B cell (primary cell): Measurements from ENCODE around the gene SCARF1. TPM values are rescaled to one million over a fixed set of nuclear protein-coding genes. Genes with fewer than 3 reads are reported as not detected.

Source experiments
- ATAC-seq: fragments of 200-7000 bp; cut with Tn5 transposase; one replicate; pipeline ENCODE4 v1.10.0; 2021; ENCODE audit warnings: low read depth, mild to moderate bottlenecking, moderate number of reproducible peaks, moderate library complexity
- CTCF ChIA-PET: fragments of 350-600 bp; sonication (Branson Sonifier 250); formaldehyde crosslinking; loops from one replicate; lab custom pipeline; 2021; ENCODE audit warnings: antibody characterized with exemption, inconsistent platforms; lab: Charles Lee
- POLR2A ChIA-PET: fragments of 350-600 bp; sonication (Branson Sonifier 250); formaldehyde crosslinking; loops from one replicate; lab custom pipeline; 2021; ENCODE audit warnings: antibody characterized with exemption; lab: Charles Lee
- DNase-seq: peaks from one replicate; pipeline ENCODE4 v3.0.0; 2013
- H2AFZ ChIP-seq: 2 replicates; pipeline ENCODE4 v1.6.1; 2012; ENCODE audit warnings: mild to moderate bottlenecking, low read depth, low read length; ENCODE audit not compliant: insufficient read depth, poor library complexity, severe bottlenecking
- H3K27ac ChIP-seq, 2 donors: 1 replicate in 1 of 2; 2 replicates in 1 of 2; pipeline ENCODE4 v1.5.1; 2012 to 2013; ENCODE audit warnings: low read length in 2 of 2, mild to moderate bottlenecking in 2 of 2, moderate library complexity in 1 of 2
- H3K27me3 ChIP-seq, 4 experiments: fragments of 200-600 bp in 1 of 4; sonication (generic) in 1 of 4; replicated peaks in 1 of 4; 1 replicate in 2 of 4; 2 replicates in 2 of 4; pipeline versions ENCODE4 v1.6.1 to v1.7.0; 2013 to 2016; ENCODE audit warnings: low read length in 3 of 4, mild to moderate bottlenecking in 2 of 4, mixed read lengths in 1 of 4, moderate library complexity in 1 of 4; ENCODE audit not compliant: insufficient read depth in 4 of 4, control insufficient read depth in 3 of 4; ENCODE audit errors: control extremely low read depth in 1 of 4
- H3K36me3 ChIP-seq, 2 experiments: replicated peaks in 1 of 2; 1 replicate in 1 of 2; 2 replicates in 1 of 2; pipeline versions ENCODE4 v1.6.1 to v1.7.1; 2013; ENCODE audit warnings: low read length in 1 of 2; ENCODE audit not compliant: insufficient read depth in 2 of 2, control insufficient read depth in 1 of 2; ENCODE audit errors: control extremely low read depth in 1 of 2, extremely low read depth in 1 of 2
- H3K4me1 ChIP-seq, 2 donors: fragments of 200-600 bp in 1 of 2; sonication (generic) in 1 of 2; 1 replicate in 1 of 2; 2 replicates in 1 of 2; pipeline versions ENCODE4 v1.5.1 to v1.6.1; 2013 to 2017; ENCODE audit warnings: low read length in 2 of 2; ENCODE audit not compliant: control insufficient read depth in 2 of 2, insufficient read depth in 2 of 2
- H3K4me2 ChIP-seq: replicated peaks from 2 replicates; pipeline ENCODE3; 2012; ENCODE audit warnings: mild to moderate bottlenecking, low read depth, low read length; ENCODE audit not compliant: poor library complexity, severe bottlenecking
- H3K4me3 ChIP-seq, 5 experiments: fragments of 200-600 bp in 1 of 5; sonication (generic) in 1 of 5; 1 replicate in 3 of 5; 2 replicates in 2 of 5; pipeline versions ENCODE4 v1.5.1 to v1.7.0; 2011 to 2016; ENCODE audit warnings: low read length in 4 of 5, mild to moderate bottlenecking in 4 of 5, low read depth in 2 of 5, control low read depth in 1 of 5, moderate library complexity in 1 of 5; ENCODE audit not compliant: insufficient read depth in 1 of 5; ENCODE audit errors: control extremely low read depth in 1 of 5, extremely low read depth in 1 of 5
- H3K79me2 ChIP-seq: fragments of 200-600 bp; sonication (generic); one replicate; pipeline ENCODE4 v1.6.0; 2016; ENCODE audit warnings: low read length; ENCODE audit not compliant: control insufficient read depth, insufficient read depth
- H3K9ac ChIP-seq: fragments of 200-600 bp; sonication (generic); 2 replicates; pipeline ENCODE4 v1.6.1; 2017; ENCODE audit warnings: mild to moderate bottlenecking, low read length, moderate library complexity
- H3K9me3 ChIP-seq, 3 donors: one replicate each; pipeline versions ENCODE4 v1.6.1 to v1.7.1; 2013; ENCODE audit warnings: low read length in 2 of 3; ENCODE audit not compliant: control insufficient read depth in 2 of 3, insufficient read depth in 1 of 3; ENCODE audit errors: control extremely low read depth in 1 of 3
- H4K20me1 ChIP-seq: 2 replicates; pipeline ENCODE4 v1.6.0; 2012; ENCODE audit warnings: mild to moderate bottlenecking, low read length; ENCODE audit not compliant: insufficient read depth, control insufficient read depth, poor library complexity, severe bottlenecking
- H3K27ac Mint-ChIP-seq: one replicate; pipeline ENCODE4 v1.8.0; 2021; ENCODE audit warnings: mixed read lengths
- H3K27me3 Mint-ChIP-seq: one replicate; pipeline ENCODE4 v1.8.0; 2021; ENCODE audit warnings: mixed read lengths
- H3K4me1 Mint-ChIP-seq: one replicate; pipeline ENCODE4 v1.8.0; 2021; ENCODE audit warnings: mixed read lengths
- H3K4me3 Mint-ChIP-seq: one replicate; pipeline ENCODE4 v1.8.0; 2021; ENCODE audit warnings: mixed read lengths
- H3K9me3 Mint-ChIP-seq: one replicate; pipeline ENCODE4 v1.8.0; 2022; ENCODE audit warnings: mixed read lengths; ENCODE audit not compliant: insufficient read depth
- EZH2 ChIP-seq: IDR thresholded peaks from 2 replicates; pipeline ENCODE4 v1.6.1; 2012; ENCODE audit warnings: borderline replicate concordance, low read depth, mild to moderate bottlenecking, moderate library complexity, low read length; ENCODE audit not compliant: insufficient read depth, poor library complexity, severe bottlenecking
- WGBS: methylation state at CpG from one replicate; pipeline ENCODE4 v1.1.5; 2013; ENCODE audit warnings: missing lambda C conversion rate; ENCODE audit not compliant: insufficient coverage; 5-methylcytosine and 5-hydroxymethylcytosine counted together
- intact Hi-C: fragments of 100-400 bp; cut with micrococcal nuclease; formaldehyde crosslinking; loops from one replicate; pipeline ENCODE4 v1.10.0; 2022
- polyA plus RNA-seq: library from polyadenylated mRNA; depleted of rRNA; stranded (reverse); fragments of >200 nt; gene quantifications from 2 replicates; pipeline ENCODE4 v1.2.3, GENCODE V29; 2012
- total RNA-seq, 2 donors: library from RNA; stranded (reverse); fragments of 120-200 nt in 1 of 2; gene quantifications; 1 replicate in 1 of 2; 2 replicates in 1 of 2; pipeline versions ENCODE4 v1.2.3 to v1.2.4, GENCODE V29; 2013 to 2022
- TF ChIP-seq, protein P1 (sequence below): fragments of 200-600 bp; IDR thresholded peaks from one replicate; pipeline ENCODE4 v1.8.0; 2022; ENCODE audit warnings: antibody characterized with exemption, mild to moderate bottlenecking

The SCARF1 gene
- total and polyA plus RNA-seq, 2 donors (not counting 1 experiment from before 2014, with no cell fraction given), result 0.54 to 3.7 TPM

- H3K27me3 ChIP-seq, result no peaks in the 10 kb centered on the region
- CTCF ChIA-PET, result interaction anchor here (0.6 to 3.1 kb wide), 4 partner anchors 19 to 36 kb away, joined by 4 to 10 read pairs (median 6); no protein-coding TSS in a partner anchor
- no peak for TF ChIP-seq EZH2
- TF ChIP-seq, protein P1, sequence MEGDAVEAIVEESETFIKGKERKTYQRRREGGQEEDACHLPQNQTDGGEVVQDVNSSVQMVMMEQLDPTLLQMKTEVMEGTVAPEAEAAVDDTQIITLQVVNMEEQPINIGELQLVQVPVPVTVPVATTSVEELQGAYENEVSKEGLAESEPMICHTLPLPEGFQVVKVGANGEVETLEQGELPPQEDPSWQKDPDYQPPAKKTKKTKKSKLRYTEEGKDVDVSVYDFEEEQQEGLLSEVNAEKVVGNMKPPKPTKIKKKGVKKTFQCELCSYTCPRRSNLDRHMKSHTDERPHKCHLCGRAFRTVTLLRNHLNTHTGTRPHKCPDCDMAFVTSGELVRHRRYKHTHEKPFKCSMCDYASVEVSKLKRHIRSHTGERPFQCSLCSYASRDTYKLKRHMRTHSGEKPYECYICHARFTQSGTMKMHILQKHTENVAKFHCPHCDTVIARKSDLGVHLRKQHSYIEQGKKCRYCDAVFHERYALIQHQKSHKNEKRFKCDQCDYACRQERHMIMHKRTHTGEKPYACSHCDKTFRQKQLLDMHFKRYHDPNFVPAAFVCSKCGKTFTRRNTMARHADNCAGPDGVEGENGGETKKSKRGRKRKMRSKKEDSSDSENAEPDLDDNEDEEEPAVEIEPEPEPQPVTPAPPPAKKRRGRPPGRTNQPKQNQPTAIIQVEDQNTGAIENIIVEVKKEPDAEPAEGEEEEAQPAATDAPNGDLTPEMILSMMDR, result no peak
- peak overlapping the region in 2 of 5 experiments; percentile 19 to 35 for H3K4me3 ChIP-seq
- H3K4me2 ChIP-seq, result peak overlapping the region; percentile 69
- Mint-ChIP-seq H3K9me3 (no peaks in the 10 kb centered on the region), H3K4me3 (peak overlapping the region; percentile 91), H3K27ac (peak overlapping the region; percentile 97), H3K4me1 (peaks cover 31% of the 10 kb centered on the region), H3K27me3 (no peaks in the 10 kb centered on the region)
- no peaks in the 10 kb centered on the region for H3K9me3 ChIP-seq
- DNase-seq (no peak), ATAC-seq (no peak)
- intact Hi-C loops, result loop anchor here (1.0 to 2.0 kb wide), 5 partner anchors 14 to 365 kb away; partner anchors contain the start of gene SLC43A2
- peaks cover 13% of the 10 kb centered on the region for H3K79me2 ChIP-seq
- peak overlapping the region; percentile 72 to 84 for H3K27ac ChIP-seq
- peaks cover 10% of the 10 kb centered on the region for H4K20me1 ChIP-seq
- WGBS, result no CpG with 5 or more reads among the region's 5 CpGs
- POLR2A ChIA-PET, result interaction anchor here (0.5 to 4.6 kb wide), 6 partner anchors 9 to 56 kb away, joined by 3 to 67 read pairs (median 6); partner anchors contain the start of genes RILP and SLC43A2
- H2AFZ ChIP-seq, result no peak overlapping the region
- peak overlapping the region; percentile 44 for H3K9ac ChIP-seq
- H3K4me1 ChIP-seq, result peaks cover 24 to 37% of the 10 kb centered on the region in 2 donors
- peaks cover 0 to 23% of the 10 kb centered on the region in 2 experiments for H3K36me3 ChIP-seq
Measured at GRCh38 chr17:1593630-1593931, 52.0 kb downstream of the SCARF1 start.
